VCaP (cell line): ENCODE data around the gene FABP3.

Experiments used
- H3K27ac ChIP-seq: fragments of 450-650 bp; 2 replicates; pipeline ENCODE4 v1.5.1; 2017
- CTCF ChIP-seq: fragments of 450-650 bp; conservative IDR thresholded peaks from 2 replicates; pipeline ENCODE4 v1.5.1; 2017; ENCODE audit warnings: mild to moderate bottlenecking, moderate library complexity

Gene FABP3

GRCh38 chr1:31373056-31373896 is at the start of gene FABP3:
Gene FABP3 (minus strand): TSS chr1:31373076. CDS start chr1:31373014, 62 bp downstream.
- TF ChIP-seq CTCF: no peak
- peak within 1 kb of the TSS; percentile 36 for H3K27ac ChIP-seq

- TF ChIP-seq CTCF: peak; percentile 66
- no peak overlapping the region for H3K27ac ChIP-seq
Observed at GRCh38 chr1:31421371-31422040, 48.6 kb upstream of the FABP3 start.

GRCh38 chr1:31420716-31421115 is 47.8 kb upstream of the FABP3 start:
- TF ChIP-seq CTCF: no peak

GRCh38 chr1:31418626-31419323 is 45.9 kb upstream of the FABP3 start:
- TF ChIP-seq CTCF: no peak
- H3K27ac ChIP-seq: no peak overlapping the region

More at GRCh38 chr1:31420716-31421115, 47.8 kb upstream of the FABP3 start:
- H3K27ac ChIP-seq: no peak overlapping the region

GRCh38 chr1:31417148-31417547 is 44.3 kb upstream of the FABP3 start:
- H3K27ac ChIP-seq: no peak overlapping the region
- TF ChIP-seq CTCF: no peak

- H3K27ac ChIP-seq: no peak overlapping the region
- TF ChIP-seq CTCF: no peak
Observed at GRCh38 chr1:31416101-31416736, 43.3 kb upstream of the FABP3 start.
